ENCODE results near the gene ARHGAP15. TPM values are rescaled to one million over a fixed set of nuclear protein-coding genes. Genes with fewer than 3 reads are reported as not detected.

ARHGAP15 gene
- total RNA-seq, 1 donor from 2014 or later: 9.1 TPM

GRCh38 chr2:143603846-143604565 is 474.8 kb downstream of the ARHGAP15 start:
- no peak for TF ChIP-seq POLR2AphosphoS5 (IDR thresholded peaks at IDR 0.05; ENCODE audit: insufficient read depth in 1 of 2, low read depth in 1 of 2)
- TF ChIP-seq POLR2A (IDR thresholded peaks at IDR 0.05): no peak
- TF ChIP-seq CTCF (IDR thresholded peaks at IDR 0.05): no peak
- no peaks in the 10 kb centered on the region for H3K36me3 ChIP-seq
- no peak overlapping the region for H3K27ac ChIP-seq
- no peak for DNase-seq (ENCODE audit: extremely low spot score in 2 of 2)
- no peak overlapping the region for H3K4me3 ChIP-seq
- H3K27me3 ChIP-seq: no peaks in the 10 kb centered on the region
- H3K4me1 ChIP-seq: no peaks in the 10 kb centered on the region
- intact Hi-C loops (cut with DNase I): no loop called here
- H3K9me3 ChIP-seq: no peaks in the 10 kb centered on the region

GRCh38 chr2:143604566-143604959 is 475.3 kb downstream of the ARHGAP15 start:
- no peak for DNase-seq (ENCODE audit: extremely low spot score in 2 of 2)
- no peaks in the 10 kb centered on the region for H3K9me3 ChIP-seq
- intact Hi-C loops (cut with DNase I): no loop called here
- TF ChIP-seq POLR2AphosphoS5 (IDR thresholded peaks at IDR 0.05; ENCODE audit: insufficient read depth in 1 of 2, low read depth in 1 of 2) (no peak), POLR2A (IDR thresholded peaks at IDR 0.05) (no peak), CTCF (IDR thresholded peaks at IDR 0.05) (no peak)
- no peak overlapping the region for H3K4me3 ChIP-seq
- no peaks in the 10 kb centered on the region for H3K36me3 ChIP-seq
- no peaks in the 10 kb centered on the region for H3K27me3 ChIP-seq
- no peak overlapping the region for H3K27ac ChIP-seq
- H3K4me1 ChIP-seq: no peaks in the 10 kb centered on the region

- intact Hi-C loops (cut with DNase I): no loop called here
- Histone ChIP-seq H3K27me3 (no peaks in the 10 kb centered on the region), H3K27ac (no peak overlapping the region), H3K36me3 (no peaks in the 10 kb centered on the region), H3K4me3 (no peak overlapping the region), H3K9me3 (no peaks in the 10 kb centered on the region), H3K4me1 (no peaks in the 10 kb centered on the region)
- TF ChIP-seq POLR2A (IDR thresholded peaks at IDR 0.05) (no peak), CTCF (IDR thresholded peaks at IDR 0.05) (no peak), POLR2AphosphoS5 (IDR thresholded peaks at IDR 0.05; ENCODE audit: insufficient read depth in 1 of 2, low read depth in 1 of 2) (no peak)
- DNase-seq (ENCODE audit: extremely low spot score in 2 of 2): no peak
These were observed 478.2 kb downstream of the ARHGAP15 start for GRCh38 chr2:143607231-143608062.

GRCh38 chr2:143608063-143608423 is 478.8 kb downstream of the ARHGAP15 start:
- Histone ChIP-seq H3K36me3 (no peaks in the 10 kb centered on the region), H3K27ac (no peak overlapping the region), H3K4me1 (no peaks in the 10 kb centered on the region), H3K9me3 (no peaks in the 10 kb centered on the region), H3K4me3 (no peak overlapping the region), H3K27me3 (no peaks in the 10 kb centered on the region)
- intact Hi-C loops (cut with DNase I): no loop called here
- TF ChIP-seq POLR2A (IDR thresholded peaks at IDR 0.05) (no peak), POLR2AphosphoS5 (IDR thresholded peaks at IDR 0.05; ENCODE audit: insufficient read depth in 1 of 2, low read depth in 1 of 2) (no peak), CTCF (IDR thresholded peaks at IDR 0.05) (no peak)
- no peak for DNase-seq (ENCODE audit: extremely low spot score in 2 of 2)

GRCh38 chr2:143608758-143609157 is 479.5 kb downstream of the ARHGAP15 start:
- H3K9me3 ChIP-seq: no peaks in the 10 kb centered on the region
- no peak for DNase-seq (ENCODE audit: extremely low spot score in 2 of 2)
- intact Hi-C loops (cut with DNase I): no loop called here
- no peak overlapping the region for H3K27ac ChIP-seq
- TF ChIP-seq POLR2AphosphoS5 (IDR thresholded peaks at IDR 0.05; ENCODE audit: insufficient read depth in 1 of 2, low read depth in 1 of 2) (no peak), CTCF (IDR thresholded peaks at IDR 0.05) (no peak), POLR2A (IDR thresholded peaks at IDR 0.05) (no peak)
- H3K27me3 ChIP-seq: no peaks in the 10 kb centered on the region
- H3K4me1 ChIP-seq: no peaks in the 10 kb centered on the region
- H3K36me3 ChIP-seq: no peaks in the 10 kb centered on the region
- no peak overlapping the region for H3K4me3 ChIP-seq

All from vagina (tissue), 2 donors.